ENCODE data around the gene PDZD7.

Gene PDZD7

GRCh38 chr10:101012525-101013364, 18.2 kb downstream of the PDZD7 start:
- TF ChIP-seq CTCF (conservative IDR thresholded peaks at IDR 0.05; ENCODE audit: low read depth, low read length) = peak; percentile 78
- no peak overlapping the region for H3K4me3 ChIP-seq (ENCODE audit: low read depth, low read length)
- peak; percentile 92 for DNase-seq (ENCODE audit: low read depth)

- no peak for DNase-seq (ENCODE audit: low read depth)
- H3K4me3 ChIP-seq (ENCODE audit: low read depth, low read length) = no peak overlapping the region
- peak; percentile 64 for TF ChIP-seq CTCF (conservative IDR thresholded peaks at IDR 0.05; ENCODE audit: low read depth, low read length)
These were observed 19.2 kb downstream of the PDZD7 start for GRCh38 chr10:101011517-101012423.

GRCh38 chr10:101010329-101010728, 20.6 kb downstream of the PDZD7 start:
- no peak overlapping the region for H3K4me3 ChIP-seq (ENCODE audit: low read depth, low read length)
- no peak for TF ChIP-seq CTCF (conservative IDR thresholded peaks at IDR 0.05; ENCODE audit: low read depth, low read length)
- DNase-seq (ENCODE audit: low read depth) = no peak

GRCh38 chr10:101008823-101009423, 22.0 kb downstream of the PDZD7 start:
- no peak for DNase-seq (ENCODE audit: low read depth)
- TF ChIP-seq CTCF (conservative IDR thresholded peaks at IDR 0.05; ENCODE audit: low read depth, low read length) = no peak

GRCh38 chr10:101007915-101008822, 22.8 kb downstream of the PDZD7 start:
- H3K4me3 ChIP-seq (ENCODE audit: low read depth, low read length) = no peak overlapping the region
- no peak for DNase-seq (ENCODE audit: low read depth)
- no peak for TF ChIP-seq CTCF (conservative IDR thresholded peaks at IDR 0.05; ENCODE audit: low read depth, low read length)

More at GRCh38 chr10:101008823-101009423, 22.0 kb downstream of the PDZD7 start:
- no peak overlapping the region for H3K4me3 ChIP-seq (ENCODE audit: low read depth, low read length)

GRCh38 chr10:101007099-101007711, 23.7 kb downstream of the PDZD7 start:
- TF ChIP-seq CTCF (conservative IDR thresholded peaks at IDR 0.05; ENCODE audit: low read depth, low read length) = no peak
- no peak overlapping the region for H3K4me3 ChIP-seq (ENCODE audit: low read depth, low read length)
- no peak for DNase-seq (ENCODE audit: low read depth)
